ENCODE measurements around the gene AHDC1. TPM values are rescaled to one million over a fixed set of nuclear protein-coding genes. Genes with fewer than 3 reads are reported as not detected.

The AHDC1 gene
- total and polyA plus RNA-seq, 9 of the 15 experiments (the other 6 are each of a cell fraction or from before 2014, with no cell fraction given): 0.21 to 36.4 (median 4.7) TPM

DNA sequence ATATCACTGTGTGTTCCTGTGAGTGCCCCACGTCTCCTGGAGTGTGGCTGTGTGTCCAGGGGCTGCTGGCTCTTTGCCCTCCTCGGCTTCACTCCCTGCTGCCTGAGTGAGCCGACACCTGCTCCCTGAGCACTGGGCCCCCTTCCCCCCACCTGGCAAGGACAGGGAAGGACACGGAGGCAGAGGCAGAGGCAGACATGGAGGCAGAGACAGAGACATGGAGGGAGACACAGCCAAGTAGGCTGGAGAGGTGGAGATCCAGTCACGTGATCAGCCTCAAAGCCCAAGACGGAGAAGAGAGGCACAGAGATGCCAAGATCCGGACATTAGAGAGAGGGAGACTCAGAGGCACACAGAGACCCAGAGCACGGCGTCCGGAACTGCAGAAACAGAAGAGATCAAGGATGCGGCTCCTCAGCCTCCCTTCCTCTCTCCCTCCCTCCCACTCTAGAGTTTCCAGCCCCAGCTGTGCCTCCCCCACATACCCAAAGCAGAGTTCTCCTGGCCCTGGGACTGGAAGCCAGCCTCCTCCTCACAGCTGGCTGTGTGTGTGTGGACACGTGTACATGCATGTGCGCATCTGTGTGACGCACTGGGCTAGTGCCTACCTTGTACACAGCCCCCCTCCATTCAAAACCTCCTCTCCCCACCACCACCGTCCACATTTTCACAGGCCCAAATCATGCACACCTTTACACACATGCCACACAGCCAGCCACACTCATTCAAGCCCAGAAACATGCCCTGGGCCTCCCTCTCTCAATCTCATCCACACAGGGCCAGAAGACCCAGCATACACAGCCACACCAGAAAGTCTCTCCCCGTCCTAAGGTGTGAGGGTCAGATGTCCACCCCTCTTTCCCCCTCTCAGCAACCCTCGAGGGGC, 74.9 kb downstream of the AHDC1 start (continued):
- TF ChIP-seq, protein P1, sequence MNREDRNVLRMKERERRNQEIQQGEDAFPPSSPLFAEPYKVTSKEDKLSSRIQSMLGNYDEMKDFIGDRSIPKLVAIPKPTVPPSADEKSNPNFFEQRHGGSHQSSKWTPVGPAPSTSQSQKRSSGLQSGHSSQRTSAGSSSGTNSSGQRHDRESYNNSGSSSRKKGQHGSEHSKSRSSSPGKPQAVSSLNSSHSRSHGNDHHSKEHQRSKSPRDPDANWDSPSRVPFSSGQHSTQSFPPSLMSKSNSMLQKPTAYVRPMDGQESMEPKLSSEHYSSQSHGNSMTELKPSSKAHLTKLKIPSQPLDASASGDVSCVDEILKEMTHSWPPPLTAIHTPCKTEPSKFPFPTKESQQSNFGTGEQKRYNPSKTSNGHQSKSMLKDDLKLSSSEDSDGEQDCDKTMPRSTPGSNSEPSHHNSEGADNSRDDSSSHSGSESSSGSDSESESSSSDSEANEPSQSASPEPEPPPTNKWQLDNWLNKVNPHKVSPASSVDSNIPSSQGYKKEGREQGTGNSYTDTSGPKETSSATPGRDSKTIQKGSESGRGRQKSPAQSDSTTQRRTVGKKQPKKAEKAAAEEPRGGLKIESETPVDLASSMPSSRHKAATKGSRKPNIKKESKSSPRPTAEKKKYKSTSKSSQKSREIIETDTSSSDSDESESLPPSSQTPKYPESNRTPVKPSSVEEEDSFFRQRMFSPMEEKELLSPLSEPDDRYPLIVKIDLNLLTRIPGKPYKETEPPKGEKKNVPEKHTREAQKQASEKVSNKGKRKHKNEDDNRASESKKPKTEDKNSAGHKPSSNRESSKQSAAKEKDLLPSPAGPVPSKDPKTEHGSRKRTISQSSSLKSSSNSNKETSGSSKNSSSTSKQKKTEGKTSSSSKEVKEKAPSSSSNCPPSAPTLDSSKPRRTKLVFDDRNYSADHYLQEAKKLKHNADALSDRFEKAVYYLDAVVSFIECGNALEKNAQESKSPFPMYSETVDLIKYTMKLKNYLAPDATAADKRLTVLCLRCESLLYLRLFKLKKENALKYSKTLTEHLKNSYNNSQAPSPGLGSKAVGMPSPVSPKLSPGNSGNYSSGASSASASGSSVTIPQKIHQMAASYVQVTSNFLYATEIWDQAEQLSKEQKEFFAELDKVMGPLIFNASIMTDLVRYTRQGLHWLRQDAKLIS (CRISPR knock-in tag; IDR thresholded peaks at IDR 0.05): no peak
- TF ChIP-seq, protein P2, sequence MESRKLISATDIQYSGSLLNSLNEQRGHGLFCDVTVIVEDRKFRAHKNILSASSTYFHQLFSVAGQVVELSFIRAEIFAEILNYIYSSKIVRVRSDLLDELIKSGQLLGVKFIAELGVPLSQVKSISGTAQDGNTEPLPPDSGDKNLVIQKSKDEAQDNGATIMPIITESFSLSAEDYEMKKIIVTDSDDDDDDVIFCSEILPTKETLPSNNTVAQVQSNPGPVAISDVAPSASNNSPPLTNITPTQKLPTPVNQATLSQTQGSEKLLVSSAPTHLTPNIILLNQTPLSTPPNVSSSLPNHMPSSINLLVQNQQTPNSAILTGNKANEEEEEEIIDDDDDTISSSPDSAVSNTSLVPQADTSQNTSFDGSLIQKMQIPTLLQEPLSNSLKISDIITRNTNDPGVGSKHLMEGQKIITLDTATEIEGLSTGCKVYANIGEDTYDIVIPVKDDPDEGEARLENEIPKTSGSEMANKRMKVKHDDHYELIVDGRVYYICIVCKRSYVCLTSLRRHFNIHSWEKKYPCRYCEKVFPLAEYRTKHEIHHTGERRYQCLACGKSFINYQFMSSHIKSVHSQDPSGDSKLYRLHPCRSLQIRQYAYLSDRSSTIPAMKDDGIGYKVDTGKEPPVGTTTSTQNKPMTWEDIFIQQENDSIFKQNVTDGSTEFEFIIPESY (CRISPR knock-in tag; IDR thresholded peaks at IDR 0.05): 0 out of 2 replicates have a peak, but pooled peaks have one; percentile 7
- TF ChIP-seq, protein P3, sequence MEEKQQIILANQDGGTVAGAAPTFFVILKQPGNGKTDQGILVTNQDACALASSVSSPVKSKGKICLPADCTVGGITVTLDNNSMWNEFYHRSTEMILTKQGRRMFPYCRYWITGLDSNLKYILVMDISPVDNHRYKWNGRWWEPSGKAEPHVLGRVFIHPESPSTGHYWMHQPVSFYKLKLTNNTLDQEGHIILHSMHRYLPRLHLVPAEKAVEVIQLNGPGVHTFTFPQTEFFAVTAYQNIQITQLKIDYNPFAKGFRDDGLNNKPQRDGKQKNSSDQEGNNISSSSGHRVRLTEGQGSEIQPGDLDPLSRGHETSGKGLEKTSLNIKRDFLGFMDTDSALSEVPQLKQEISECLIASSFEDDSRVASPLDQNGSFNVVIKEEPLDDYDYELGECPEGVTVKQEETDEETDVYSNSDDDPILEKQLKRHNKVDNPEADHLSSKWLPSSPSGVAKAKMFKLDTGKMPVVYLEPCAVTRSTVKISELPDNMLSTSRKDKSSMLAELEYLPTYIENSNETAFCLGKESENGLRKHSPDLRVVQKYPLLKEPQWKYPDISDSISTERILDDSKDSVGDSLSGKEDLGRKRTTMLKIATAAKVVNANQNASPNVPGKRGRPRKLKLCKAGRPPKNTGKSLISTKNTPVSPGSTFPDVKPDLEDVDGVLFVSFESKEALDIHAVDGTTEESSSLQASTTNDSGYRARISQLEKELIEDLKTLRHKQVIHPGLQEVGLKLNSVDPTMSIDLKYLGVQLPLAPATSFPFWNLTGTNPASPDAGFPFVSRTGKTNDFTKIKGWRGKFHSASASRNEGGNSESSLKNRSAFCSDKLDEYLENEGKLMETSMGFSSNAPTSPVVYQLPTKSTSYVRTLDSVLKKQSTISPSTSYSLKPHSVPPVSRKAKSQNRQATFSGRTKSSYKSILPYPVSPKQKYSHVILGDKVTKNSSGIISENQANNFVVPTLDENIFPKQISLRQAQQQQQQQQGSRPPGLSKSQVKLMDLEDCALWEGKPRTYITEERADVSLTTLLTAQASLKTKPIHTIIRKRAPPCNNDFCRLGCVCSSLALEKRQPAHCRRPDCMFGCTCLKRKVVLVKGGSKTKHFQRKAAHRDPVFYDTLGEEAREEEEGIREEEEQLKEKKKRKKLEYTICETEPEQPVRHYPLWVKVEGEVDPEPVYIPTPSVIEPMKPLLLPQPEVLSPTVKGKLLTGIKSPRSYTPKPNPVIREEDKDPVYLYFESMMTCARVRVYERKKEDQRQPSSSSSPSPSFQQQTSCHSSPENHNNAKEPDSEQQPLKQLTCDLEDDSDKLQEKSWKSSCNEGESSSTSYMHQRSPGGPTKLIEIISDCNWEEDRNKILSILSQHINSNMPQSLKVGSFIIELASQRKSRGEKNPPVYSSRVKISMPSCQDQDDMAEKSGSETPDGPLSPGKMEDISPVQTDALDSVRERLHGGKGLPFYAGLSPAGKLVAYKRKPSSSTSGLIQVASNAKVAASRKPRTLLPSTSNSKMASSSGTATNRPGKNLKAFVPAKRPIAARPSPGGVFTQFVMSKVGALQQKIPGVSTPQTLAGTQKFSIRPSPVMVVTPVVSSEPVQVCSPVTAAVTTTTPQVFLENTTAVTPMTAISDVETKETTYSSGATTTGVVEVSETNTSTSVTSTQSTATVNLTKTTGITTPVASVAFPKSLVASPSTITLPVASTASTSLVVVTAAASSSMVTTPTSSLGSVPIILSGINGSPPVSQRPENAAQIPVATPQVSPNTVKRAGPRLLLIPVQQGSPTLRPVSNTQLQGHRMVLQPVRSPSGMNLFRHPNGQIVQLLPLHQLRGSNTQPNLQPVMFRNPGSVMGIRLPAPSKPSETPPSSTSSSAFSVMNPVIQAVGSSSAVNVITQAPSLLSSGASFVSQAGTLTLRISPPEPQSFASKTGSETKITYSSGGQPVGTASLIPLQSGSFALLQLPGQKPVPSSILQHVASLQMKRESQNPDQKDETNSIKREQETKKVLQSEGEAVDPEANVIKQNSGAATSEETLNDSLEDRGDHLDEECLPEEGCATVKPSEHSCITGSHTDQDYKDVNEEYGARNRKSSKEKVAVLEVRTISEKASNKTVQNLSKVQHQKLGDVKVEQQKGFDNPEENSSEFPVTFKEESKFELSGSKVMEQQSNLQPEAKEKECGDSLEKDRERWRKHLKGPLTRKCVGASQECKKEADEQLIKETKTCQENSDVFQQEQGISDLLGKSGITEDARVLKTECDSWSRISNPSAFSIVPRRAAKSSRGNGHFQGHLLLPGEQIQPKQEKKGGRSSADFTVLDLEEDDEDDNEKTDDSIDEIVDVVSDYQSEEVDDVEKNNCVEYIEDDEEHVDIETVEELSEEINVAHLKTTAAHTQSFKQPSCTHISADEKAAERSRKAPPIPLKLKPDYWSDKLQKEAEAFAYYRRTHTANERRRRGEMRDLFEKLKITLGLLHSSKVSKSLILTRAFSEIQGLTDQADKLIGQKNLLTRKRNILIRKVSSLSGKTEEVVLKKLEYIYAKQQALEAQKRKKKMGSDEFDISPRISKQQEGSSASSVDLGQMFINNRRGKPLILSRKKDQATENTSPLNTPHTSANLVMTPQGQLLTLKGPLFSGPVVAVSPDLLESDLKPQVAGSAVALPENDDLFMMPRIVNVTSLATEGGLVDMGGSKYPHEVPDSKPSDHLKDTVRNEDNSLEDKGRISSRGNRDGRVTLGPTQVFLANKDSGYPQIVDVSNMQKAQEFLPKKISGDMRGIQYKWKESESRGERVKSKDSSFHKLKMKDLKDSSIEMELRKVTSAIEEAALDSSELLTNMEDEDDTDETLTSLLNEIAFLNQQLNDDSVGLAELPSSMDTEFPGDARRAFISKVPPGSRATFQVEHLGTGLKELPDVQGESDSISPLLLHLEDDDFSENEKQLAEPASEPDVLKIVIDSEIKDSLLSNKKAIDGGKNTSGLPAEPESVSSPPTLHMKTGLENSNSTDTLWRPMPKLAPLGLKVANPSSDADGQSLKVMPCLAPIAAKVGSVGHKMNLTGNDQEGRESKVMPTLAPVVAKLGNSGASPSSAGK (IDR thresholded peaks at IDR 0.05): peak; percentile 88
- TF ChIP-seq ZNF444 (CRISPR knock-in tag; IDR thresholded peaks at IDR 0.05) (0 out of 2 replicates have a peak, but pooled peaks have one; percentile 52), POLR2A (conservative IDR thresholded peaks at IDR 0.05) (peak; percentile 50), ZNF589 (CRISPR knock-in tag; IDR thresholded peaks at IDR 0.05; ENCODE audit: low read depth) (peak; percentile 41; the same call in 1 of the 2 replicates)
- TF ChIP-seq, protein P4, sequence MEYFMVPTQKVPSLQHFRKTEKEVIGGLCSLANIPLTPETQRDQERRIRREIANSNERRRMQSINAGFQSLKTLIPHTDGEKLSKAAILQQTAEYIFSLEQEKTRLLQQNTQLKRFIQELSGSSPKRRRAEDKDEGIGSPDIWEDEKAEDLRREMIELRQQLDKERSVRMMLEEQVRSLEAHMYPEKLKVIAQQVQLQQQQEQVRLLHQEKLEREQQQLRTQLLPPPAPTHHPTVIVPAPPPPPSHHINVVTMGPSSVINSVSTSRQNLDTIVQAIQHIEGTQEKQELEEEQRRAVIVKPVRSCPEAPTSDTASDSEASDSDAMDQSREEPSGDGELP (CRISPR knock-in tag; IDR thresholded peaks at IDR 0.05; ENCODE audit: borderline replicate concordance): peak; percentile 98

Data from K562 (cell line).